GM06990 (cell line): ENCODE results near the gene CFAP92.

Source experiments
- DNase-seq: peaks from one replicate; pipeline ENCODE4 v3.0.0-alpha.2; 2011; ENCODE audit not compliant: insufficient read length; ENCODE audit errors: extremely low read depth
- H3K27me3 ChIP-seq: replicated peaks from 2 replicates; pipeline ENCODE4 v1.6.0; 2011; ENCODE audit warnings: low read length; ENCODE audit not compliant: control insufficient read depth, insufficient read depth
- H3K36me3 ChIP-seq: 2 replicates; pipeline ENCODE4 v1.5.1; 2011; ENCODE audit warnings: low read length; ENCODE audit not compliant: control insufficient read depth, insufficient read depth
- H3K4me3 ChIP-seq: replicated peaks from 2 replicates; pipeline ENCODE4 v1.5.1; 2011; ENCODE audit warnings: low read depth, mild to moderate bottlenecking, control low read depth, low read length
- TF ChIP-seq, protein P1 (sequence below): IDR thresholded peaks from 2 replicates; pipeline ENCODE4 v1.5.1; 2011; ENCODE audit warnings: low read length, control low read depth, mild to moderate bottlenecking, inconsistent platforms; ENCODE audit not compliant: insufficient read depth, poor library complexity, severe bottlenecking

Gene CFAP92

GRCh38 chr3:128994581-128995546, 988 bp upstream of the CFAP92 start:
- TF ChIP-seq, protein P1, sequence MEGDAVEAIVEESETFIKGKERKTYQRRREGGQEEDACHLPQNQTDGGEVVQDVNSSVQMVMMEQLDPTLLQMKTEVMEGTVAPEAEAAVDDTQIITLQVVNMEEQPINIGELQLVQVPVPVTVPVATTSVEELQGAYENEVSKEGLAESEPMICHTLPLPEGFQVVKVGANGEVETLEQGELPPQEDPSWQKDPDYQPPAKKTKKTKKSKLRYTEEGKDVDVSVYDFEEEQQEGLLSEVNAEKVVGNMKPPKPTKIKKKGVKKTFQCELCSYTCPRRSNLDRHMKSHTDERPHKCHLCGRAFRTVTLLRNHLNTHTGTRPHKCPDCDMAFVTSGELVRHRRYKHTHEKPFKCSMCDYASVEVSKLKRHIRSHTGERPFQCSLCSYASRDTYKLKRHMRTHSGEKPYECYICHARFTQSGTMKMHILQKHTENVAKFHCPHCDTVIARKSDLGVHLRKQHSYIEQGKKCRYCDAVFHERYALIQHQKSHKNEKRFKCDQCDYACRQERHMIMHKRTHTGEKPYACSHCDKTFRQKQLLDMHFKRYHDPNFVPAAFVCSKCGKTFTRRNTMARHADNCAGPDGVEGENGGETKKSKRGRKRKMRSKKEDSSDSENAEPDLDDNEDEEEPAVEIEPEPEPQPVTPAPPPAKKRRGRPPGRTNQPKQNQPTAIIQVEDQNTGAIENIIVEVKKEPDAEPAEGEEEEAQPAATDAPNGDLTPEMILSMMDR: no peak
- Histone ChIP-seq H3K36me3 (no peaks in the 10 kb centered on the region), H3K27me3 (no peaks in the 10 kb centered on the region; the same call in none of the 2 replicates), H3K4me3 (peak overlapping the region; percentile 3; the same call in 1 of the 2 replicates)
- DNase-seq: no peak

DNA sequence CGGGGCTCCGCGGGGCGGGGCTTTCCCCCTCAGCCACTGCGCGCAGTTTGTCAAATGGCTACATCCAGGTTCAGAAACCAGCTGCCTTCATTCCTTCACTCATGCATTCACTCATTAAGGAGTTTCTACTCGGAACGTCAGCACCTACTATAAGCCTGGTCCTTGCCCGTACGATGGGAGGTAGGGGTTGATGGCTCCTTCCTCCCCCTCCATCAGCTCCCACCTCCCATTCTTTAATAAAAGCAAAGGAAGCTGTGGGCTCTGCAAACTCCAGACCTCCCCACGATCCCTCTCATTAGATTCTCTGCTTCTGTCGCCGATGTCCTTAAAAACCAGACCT, 267 bp upstream of the CFAP92 start:
- Histone ChIP-seq H3K4me3 (peak overlapping the region; percentile 3; the same call in 1 of the 2 replicates), H3K27me3 (no peaks in the 10 kb centered on the region; the same call in none of the 2 replicates), H3K36me3 (no peaks in the 10 kb centered on the region)
- TF ChIP-seq, protein P1: no peak
- DNase-seq: no peak

- Histone ChIP-seq H3K36me3 (no peaks in the 10 kb centered on the region), H3K27me3 (no peaks in the 10 kb centered on the region; the same call in 1 of the 2 replicates), H3K4me3 (no peak overlapping the region)
- DNase-seq: no peak
- TF ChIP-seq, protein P1: no peak
Observed at GRCh38 chr3:128992926-128993460, 883 bp downstream of the CFAP92 start.

- no peaks in the 10 kb centered on the region for H3K27me3 ChIP-seq
- H3K4me3 ChIP-seq: no peak overlapping the region
- H3K36me3 ChIP-seq: no peaks in the 10 kb centered on the region
- DNase-seq: no peak
- TF ChIP-seq, protein P1: no peak
Observed at GRCh38 chr3:128991355-128991895, 2.5 kb downstream of the CFAP92 start.

DNA sequence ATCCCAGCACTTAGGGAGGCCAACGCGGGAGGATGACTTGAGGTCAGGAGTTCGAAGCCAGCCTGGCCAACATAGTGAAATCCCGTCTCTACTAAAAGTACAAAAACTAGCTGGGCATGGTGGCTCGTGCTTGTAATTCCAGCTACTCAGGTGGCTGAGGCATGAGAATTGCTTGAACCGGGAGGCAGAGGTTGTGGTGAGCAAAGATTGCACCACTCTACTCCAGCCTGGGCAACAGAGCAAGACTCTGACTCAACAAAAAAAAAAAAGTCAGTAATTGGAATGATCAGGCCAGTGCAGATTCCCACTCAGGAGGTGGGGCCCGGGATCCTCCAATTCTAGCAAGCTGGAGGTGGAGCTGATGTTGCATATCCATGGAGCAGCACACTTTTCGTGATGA, 5.6 kb downstream of the CFAP92 start:
- no peak overlapping the region for H3K4me3 ChIP-seq
- H3K27me3 ChIP-seq: no peaks in the 10 kb centered on the region
- TF ChIP-seq, protein P1: no peak
- no peak for DNase-seq
- H3K36me3 ChIP-seq: no peaks in the 10 kb centered on the region
